Measurements from ENCODE around the gene CLN5.

The CLN5 gene

GRCh38 chr13:76971851-76972829, 19.7 kb upstream of the CLN5 start:
- Histone ChIP-seq H3K27ac (no peak overlapping the region), H3K36me3 (no peaks in the 10 kb centered on the region), H3K4me3 (ENCODE audit: low read depth, low read length) (no peak overlapping the region), H3K27me3 (ENCODE audit: insufficient read depth, low read depth, severe bottlenecking) (no peaks in the 10 kb centered on the region), H3K9me3 (ENCODE audit: severe bottlenecking) (no peaks in the 10 kb centered on the region)
- no peak for DNase-seq
- no peak for TF ChIP-seq CTCF (IDR thresholded peaks at IDR 0.05; ENCODE audit: low read depth, low read length)

GRCh38 chr13:76973920-76974617, 17.8 kb upstream of the CLN5 start:
- no peaks in the 10 kb centered on the region for H3K9me3 ChIP-seq (ENCODE audit: severe bottlenecking)
- H3K4me3 ChIP-seq (ENCODE audit: low read depth, low read length), result no peak overlapping the region
- no peaks in the 10 kb centered on the region for H3K27me3 ChIP-seq (ENCODE audit: insufficient read depth, low read depth, severe bottlenecking)
- DNase-seq, result no peak
- no peak for TF ChIP-seq CTCF (IDR thresholded peaks at IDR 0.05; ENCODE audit: low read depth, low read length)
- H3K27ac ChIP-seq, result no peak overlapping the region
- H3K36me3 ChIP-seq, result no peaks in the 10 kb centered on the region

- no peaks in the 10 kb centered on the region for H3K27me3 ChIP-seq (ENCODE audit: insufficient read depth, low read depth, severe bottlenecking)
- no peak for TF ChIP-seq CTCF (IDR thresholded peaks at IDR 0.05; ENCODE audit: low read depth, low read length)
- H3K36me3 ChIP-seq, result no peaks in the 10 kb centered on the region
- no peak overlapping the region for H3K27ac ChIP-seq
- no peaks in the 10 kb centered on the region for H3K9me3 ChIP-seq (ENCODE audit: severe bottlenecking)
- DNase-seq, result no peak
- H3K4me3 ChIP-seq (ENCODE audit: low read depth, low read length), result no peak overlapping the region
Observed at GRCh38 chr13:76974618-76974975, 17.3 kb upstream of the CLN5 start.

GRCh38 chr13:76975863-76976262, 16.0 kb upstream of the CLN5 start:
- H3K4me3 ChIP-seq (ENCODE audit: low read depth, low read length), result no peak overlapping the region
- H3K9me3 ChIP-seq (ENCODE audit: severe bottlenecking), result no peaks in the 10 kb centered on the region
- H3K27ac ChIP-seq, result no peak overlapping the region
- H3K27me3 ChIP-seq (ENCODE audit: insufficient read depth, low read depth, severe bottlenecking), result no peaks in the 10 kb centered on the region
- no peaks in the 10 kb centered on the region for H3K36me3 ChIP-seq
- TF ChIP-seq CTCF (IDR thresholded peaks at IDR 0.05; ENCODE audit: low read depth, low read length), result no peak
- no peak for DNase-seq

GRCh38 chr13:76976490-76976889, 15.4 kb upstream of the CLN5 start:
- H3K36me3 ChIP-seq, result no peaks in the 10 kb centered on the region
- no peak for TF ChIP-seq CTCF (IDR thresholded peaks at IDR 0.05; ENCODE audit: low read depth, low read length)
- H3K4me3 ChIP-seq (ENCODE audit: low read depth, low read length), result no peak overlapping the region
- no peak overlapping the region for H3K27ac ChIP-seq
- DNase-seq, result no peak
- no peaks in the 10 kb centered on the region for H3K9me3 ChIP-seq (ENCODE audit: severe bottlenecking)
- no peaks in the 10 kb centered on the region for H3K27me3 ChIP-seq (ENCODE audit: insufficient read depth, low read depth, severe bottlenecking)
